Kasumi-1 (cell line): ENCODE data around the gene DR1.
"Not testable (repeated sequence)": the region's sequence is repeated elsewhere in the genome, so short reads cannot be mapped to it uniquely, and the experiment has no call there.

Source experiments
- DNase-seq, 2 experiments: peaks; one replicate each; lab custom pipeline; 2025; lab: John Stamatoyannopoulos, UW

DR1 gene

GRCh38 chr1:93386268-93386667, 40.6 kb downstream of the DR1 start:
- not testable (repeated sequence) for DNase-seq

- no peak for DNase-seq
Measured at GRCh38 chr1:93394514-93394913, 48.8 kb downstream of the DR1 start.

GRCh38 chr1:93395195-93395594, 49.5 kb downstream of the DR1 start:
- DNase-seq = no peak

- no peak for DNase-seq
Measured at GRCh38 chr1:93399781-93400180, 54.1 kb downstream of the DR1 start.

- DNase-seq = no peak
Measured at GRCh38 chr1:93408203-93408602, 62.5 kb downstream of the DR1 start.

- no peak for DNase-seq
Measured at GRCh38 chr1:93411000-93411399, 65.3 kb downstream of the DR1 start.

- DNase-seq = peak; percentile 33 to 42
Measured at GRCh38 chr1:93414749-93415148, 69.0 kb downstream of the DR1 start.

- peak; percentile 7 to 18 for DNase-seq
Measured at GRCh38 chr1:93415296-93415695, 69.6 kb downstream of the DR1 start.

- no peak for DNase-seq
Measured at GRCh38 chr1:93416183-93416582, 70.5 kb downstream of the DR1 start.
